ENCODE data around the gene C5AR2. TPM values are rescaled to one million over a fixed set of nuclear protein-coding genes. Genes with fewer than 3 reads are reported as not detected.
"Not testable (repeated sequence)": the region's sequence is repeated elsewhere in the genome, so short reads cannot be mapped to it uniquely, and the experiment has no call there.

C5AR2 gene
- total RNA-seq, 2 experiments from 2014 or later, result 0.25 to 0.37 TPM

GRCh38 chr19:47386582-47386981 is 54.6 kb downstream of the C5AR2 start:
- H3K27ac Mint-ChIP-seq; H3K4me3 Mint-ChIP-seq; H3K27me3 Mint-ChIP-seq; H3K9me3 Mint-ChIP-seq; POLR2A ChIA-PET; H3K36me3 Mint-ChIP-seq (ENCODE audit: low read depth); DNase-seq: not testable (repeated sequence)
- CTCF ChIA-PET, result interaction anchor here (0.6 to 1.2 kb wide), 4 partner anchors 29 to 434 kb away, joined by 3 to 5 read pairs (median 3); no protein-coding TSS in a partner anchor
- H3K4me1 Mint-ChIP-seq, result peaks cover 17% of the 10 kb centered on the region

GRCh38 chr19:47387623-47388022 is 55.6 kb downstream of the C5AR2 start:
- H3K27me3 Mint-ChIP-seq; CTCF ChIA-PET; H3K9me3 Mint-ChIP-seq; POLR2A ChIA-PET; DNase-seq; H3K4me3 Mint-ChIP-seq; H3K36me3 Mint-ChIP-seq (ENCODE audit: low read depth); H3K27ac Mint-ChIP-seq: not testable (repeated sequence)
- H3K4me1 Mint-ChIP-seq, result peaks cover 13% of the 10 kb centered on the region

- not testable (repeated sequence) for H3K9me3 Mint-ChIP-seq; H3K27ac Mint-ChIP-seq; DNase-seq; H3K4me3 Mint-ChIP-seq; H3K27me3 Mint-ChIP-seq; H3K36me3 Mint-ChIP-seq (ENCODE audit: low read depth); H3K4me1 Mint-ChIP-seq
- ChIA-PET POLR2A (interaction anchor here (0.7 kb wide), 1 partner anchor 11 kb away, joined by 3 read pairs; no protein-coding TSS in a partner anchor), CTCF (interaction anchor here (0.6 kb wide), 1 partner anchor 388 kb away, joined by 3 read pairs; no protein-coding TSS in a partner anchor)
Measured at GRCh38 chr19:47388721-47389120, 56.7 kb downstream of the C5AR2 start.

- CTCF ChIA-PET, result interaction anchor here (0.6 kb wide), 1 partner anchor 389 kb away, joined by 3 read pairs; no protein-coding TSS in a partner anchor
- Mint-ChIP-seq H3K4me3 (no peak overlapping the region), H3K9me3 (no peaks in the 10 kb centered on the region)
Measured at GRCh38 chr19:47389150-47389556, 57.2 kb downstream of the C5AR2 start.

GRCh38 chr19:47390533-47391488 is 58.8 kb downstream of the C5AR2 start:
- H3K4me3 Mint-ChIP-seq, result no peak overlapping the region
- H3K36me3 Mint-ChIP-seq (ENCODE audit: low read depth), result no peaks in the 10 kb centered on the region
- H3K9me3 Mint-ChIP-seq, result no peaks in the 10 kb centered on the region
- ChIA-PET CTCF (interaction anchor here (0.6 to 2.1 kb wide), 16 partner anchors 8 to 308 kb away, joined by 3 to 10 read pairs (median 4); partner anchors contain the start of gene DHX34), POLR2A (no interaction called here)
- H3K27me3 Mint-ChIP-seq, result peaks cover 13% of the 10 kb centered on the region
- DNase-seq, result no peak
- peaks cover 7% of the 10 kb centered on the region for H3K4me1 Mint-ChIP-seq
- H3K27ac Mint-ChIP-seq, result no peak overlapping the region

More at GRCh38 chr19:47389150-47389556, 57.2 kb downstream of the C5AR2 start:
- Mint-ChIP-seq H3K4me1 (peaks cover 7% of the 10 kb centered on the region), H3K27ac (no peak overlapping the region), H3K36me3 (ENCODE audit: low read depth) (no peaks in the 10 kb centered on the region), H3K27me3 (peaks cover 8% of the 10 kb centered on the region)
- no peak for DNase-seq
- POLR2A ChIA-PET, result interaction anchor here (0.7 kb wide), 1 partner anchor 11 kb away, joined by 3 read pairs; no protein-coding TSS in a partner anchor

- H3K9me3 Mint-ChIP-seq, result no peaks in the 10 kb centered on the region
- peaks cover 7% of the 10 kb centered on the region for H3K4me1 Mint-ChIP-seq
- POLR2A ChIA-PET, result no interaction called here
- CTCF ChIA-PET, result interaction anchor here (0.7 to 2.1 kb wide), 18 partner anchors 8 to 308 kb away, joined by 3 to 10 read pairs (median 4); partner anchors contain the start of gene DHX34
- H3K36me3 Mint-ChIP-seq (ENCODE audit: low read depth), result no peaks in the 10 kb centered on the region
- no peak overlapping the region for H3K4me3 Mint-ChIP-seq
- no peak overlapping the region for H3K27ac Mint-ChIP-seq
- H3K27me3 Mint-ChIP-seq, result peaks cover 18% of the 10 kb centered on the region
- DNase-seq, result peak; percentile 89
Measured at GRCh38 chr19:47391510-47392223, 59.7 kb downstream of the C5AR2 start.

Other genes starting within 250 kb of the C5AR2 start
- 100 to 1,000 TPM in 1 of 2 experiments, 10 to 100 TPM in 1; 99.5 to 115 TPM for gene ZC3H4, start 218.4 kb upstream of the C5AR2 start, total RNA-seq
- 100 to 1,000 TPM; 162 to 168 TPM for gene SAE1, start 201.3 kb upstream of the C5AR2 start, total RNA-seq
- 10 to 100 TPM; 12.8 to 19.0 TPM for gene BBC3, start 101.0 kb upstream of the C5AR2 start, total RNA-seq
- 10 to 100 TPM; 20.4 to 24.1 TPM for gene CCDC9, start 75.7 kb upstream of the C5AR2 start, total RNA-seq
- gene INAFM1, start 57.3 kb upstream of the C5AR2 start, total RNA-seq, result 10 to 100 TPM; 12.8 to 14.9 TPM
- gene C5AR1, start 22.3 kb upstream of the C5AR2 start, total RNA-seq, result 1 to 10 TPM; 1.0 to 1.2 TPM
- 10 to 100 TPM; 13.0 TPM for gene DHX34, start 17.1 kb downstream of the C5AR2 start, total RNA-seq
- gene MEIS3, start 87.4 kb downstream of the C5AR2 start, total RNA-seq, result not detected
- not detected for gene SLC8A2, start 139.7 kb downstream of the C5AR2 start, total RNA-seq
- 10 to 100 TPM; 12.5 to 14.1 TPM for gene KPTN, start 152.0 kb downstream of the C5AR2 start, total RNA-seq
- 100 to 1,000 TPM; 121 to 133 TPM for gene NAPA, start 182.9 kb downstream of the C5AR2 start, total RNA-seq
- gene ZNF541, start 241.0 kb downstream of the C5AR2 start, total RNA-seq, result under 1 TPM; 0.35 to 0.40 TPM

All from activated CD4-positive, alpha-beta T cell treated with anti-CD3 and anti-CD28 coated beads, Interleukin-2, amount 10 ng/mL, durations not matched to agents 7 days and 5 days (primary cell).